Placental pericyte (primary cell): ENCODE data around the gene CXCL14. TPM values are rescaled to one million over a fixed set of nuclear protein-coding genes. Genes with fewer than 3 reads are reported as not detected.

ENCODE experiments used
- total RNA-seq: library from RNA; depleted of rRNA; stranded (reverse); fragments of >200 nt; gene quantifications from 2 replicates; pipeline ENCODE4 v1.2.3, GENCODE V29; 2012

The CXCL14 gene, protein sequence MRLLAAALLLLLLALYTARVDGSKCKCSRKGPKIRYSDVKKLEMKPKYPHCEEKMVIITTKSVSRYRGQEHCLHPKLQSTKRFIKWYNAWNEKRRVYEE
- 0.14 TPM in 1 of 2 replicates, not detected in the other for total RNA-seq

GRCh38 chr5:135578685-135579341, at the start of gene CXCL14:
CXCL14 (minus strand) TSS chr5:135578991; CDS start chr5:135578778, 213 bp downstream.

DNA sequence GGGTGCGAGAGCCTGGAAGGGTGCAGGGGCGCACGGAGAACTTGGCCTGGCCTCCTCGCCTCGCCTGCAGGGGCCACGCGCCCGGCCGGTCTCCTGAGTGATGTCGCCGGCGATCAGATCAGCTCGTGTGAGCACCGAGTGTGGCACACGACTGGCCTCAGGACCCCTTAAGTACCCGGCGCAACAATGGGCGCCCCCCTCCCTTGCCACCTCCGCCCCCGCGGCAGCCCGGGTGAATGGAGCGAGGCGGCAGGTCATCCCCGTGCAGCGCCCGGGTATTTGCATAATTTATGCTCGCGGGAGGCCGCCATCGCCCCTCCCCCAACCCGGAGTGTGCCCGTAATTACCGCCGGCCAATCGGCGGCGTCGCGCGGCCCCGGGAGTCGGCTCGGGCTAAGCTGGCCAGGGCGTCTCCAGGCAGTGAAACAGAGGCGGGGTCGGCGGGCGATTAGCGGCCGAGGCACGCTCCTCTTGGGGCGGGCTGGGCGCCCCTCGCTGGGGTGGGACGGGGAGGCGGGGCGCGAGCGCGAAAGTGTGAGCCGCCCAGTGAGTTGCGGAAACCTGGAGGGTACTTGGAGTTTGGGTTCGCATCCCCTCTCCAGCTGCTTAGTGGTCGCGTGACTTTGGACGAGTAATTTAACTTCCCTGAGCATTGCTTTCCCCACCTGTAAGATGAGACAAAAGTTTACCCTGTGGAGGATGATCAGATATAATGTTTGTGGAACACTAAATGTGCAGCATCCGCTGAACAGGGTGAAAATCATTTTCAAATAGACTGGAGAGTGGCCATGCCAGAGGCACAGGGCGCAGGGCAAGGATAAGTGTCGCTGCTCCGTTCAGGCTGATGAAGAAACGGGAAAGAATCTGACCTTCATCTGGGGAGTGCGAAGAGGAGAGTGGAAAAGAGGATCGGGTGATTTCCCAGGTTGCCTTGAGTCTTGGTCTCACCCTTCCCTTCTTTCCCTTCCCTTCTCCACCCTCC, 42.7 kb downstream of the CXCL14 start, which contains the start of gene NEUROG1:
Gene NEUROG1 (minus strand): TSS at position 145 of the 982 bp plus-strand sequence. CDS start 274 bp downstream, outside the sequence.

Other genes with a start within 250 kb of the CXCL14 start
- gene MACROH2A1, start 179.8 kb downstream of the CXCL14 start, total RNA-seq = 159 and 254 TPM in 2 replicates
- not detected in 2 replicates for gene DCANP1, start 131.6 kb downstream of the CXCL14 start, total RNA-seq
- gene TIFAB, start 126.6 kb downstream of the CXCL14 start, total RNA-seq = not detected in 2 replicates
- not detected in 2 replicates for gene NEUROG1, start 43.0 kb downstream of the CXCL14 start, total RNA-seq